GM23338 (cell line): Measurements from ENCODE around the gene TMED10. TPM values are rescaled to one million over a fixed set of nuclear protein-coding genes. Genes with fewer than 3 reads are reported as not detected.
A peak's percentile ranks its signal among the peaks of the same experiment; 100 is the strongest.

ENCODE experiments used
- ATAC-seq: fragments of 200-7000 bp; cut with Tn5 transposase; 3 replicates; pipeline ENCODE4 v1.9.1; 2020
- DNase-seq: peaks from one replicate; pipeline ENCODE4 v3.0.0-alpha.2; 2015; ENCODE audit warnings: low spot score
- H2AFZ ChIP-seq: fragments of 200-600 bp; sonication (generic); 2 replicates; pipeline ENCODE4 v1.8.0; 2016; ENCODE audit warnings: antibody characterized with exemption, mild to moderate bottlenecking, moderate library complexity
- H3F3A ChIP-seq: fragments of 200-600 bp; sonication (generic); replicated peaks from 2 replicates; pipeline ENCODE4 v1.8.0; 2017; ENCODE audit warnings: antibody characterized with exemption, mixed run types, low read depth
- H3K27ac ChIP-seq: fragments of 200-600 bp; sonication (generic); 2 replicates; pipeline ENCODE4 v1.6.1; 2016; ENCODE audit warnings: low read depth
- H3K27me3 ChIP-seq: fragments of 200-600 bp; sonication (generic); 2 replicates; pipeline ENCODE4 v1.8.0; 2016; ENCODE audit warnings: mild to moderate bottlenecking, mixed run types, moderate library complexity; ENCODE audit not compliant: insufficient read depth
- H3K36me3 ChIP-seq: fragments of 200-600 bp; sonication (generic); 2 replicates; pipeline ENCODE4 v1.8.0; 2016; ENCODE audit warnings: mild to moderate bottlenecking; ENCODE audit not compliant: insufficient read depth
- H3K4me1 ChIP-seq: fragments of 200-600 bp; sonication (generic); 2 replicates; pipeline ENCODE4 v1.8.0; 2016; ENCODE audit warnings: mild to moderate bottlenecking, moderate library complexity; ENCODE audit not compliant: insufficient read depth
- H3K4me2 ChIP-seq: fragments of 200-600 bp; sonication (generic); 2 replicates; pipeline ENCODE4 v1.7.1; 2017; ENCODE audit warnings: mixed run types
- H3K4me3 ChIP-seq: fragments of 200-600 bp; sonication (generic); 2 replicates; pipeline ENCODE4 v1.6.1; 2016; ENCODE audit warnings: mixed run types
- H3K79me2 ChIP-seq: fragments of 200-600 bp; sonication (generic); replicated peaks from 2 replicates; pipeline ENCODE4 v1.8.0; 2017; ENCODE audit warnings: mild to moderate bottlenecking; ENCODE audit not compliant: insufficient read depth
- H3K9me2 ChIP-seq: fragments of 200-600 bp; sonication (generic); 2 replicates; pipeline ENCODE4 v1.8.0; 2017; ENCODE audit not compliant: insufficient read depth
- H4K20me1 ChIP-seq: fragments of 200-600 bp; sonication (generic); replicated peaks from 2 replicates; pipeline ENCODE4 v1.8.0; 2017; ENCODE audit warnings: mild to moderate bottlenecking; ENCODE audit not compliant: insufficient read depth
- H3K27ac Mint-ChIP-seq: 2 replicates; pipeline ENCODE4 v1.8.0; 2020; ENCODE audit warnings: inconsistent platforms, mild to moderate bottlenecking, moderate library complexity, mixed read lengths
- H3K27me3 Mint-ChIP-seq: 3 replicates; pipeline ENCODE4 v1.8.0; 2022; ENCODE audit warnings: low read depth, mild to moderate bottlenecking, moderate library complexity, mixed read lengths, inconsistent platforms; ENCODE audit not compliant: insufficient read depth, poor library complexity
- H3K36me3 Mint-ChIP-seq: 3 replicates; pipeline ENCODE4 v1.8.0; 2021; ENCODE audit warnings: low read depth, mild to moderate bottlenecking, inconsistent platforms, moderate library complexity, mixed read lengths
- H3K4me1 Mint-ChIP-seq: 3 replicates; pipeline ENCODE4 v1.8.0; 2020; ENCODE audit warnings: mild to moderate bottlenecking, inconsistent platforms, mixed read lengths
- H3K4me3 Mint-ChIP-seq: 3 replicates; pipeline ENCODE4 v1.8.0; 2021; ENCODE audit warnings: moderate library complexity, mild to moderate bottlenecking, inconsistent platforms, mixed read lengths
- H3K9me3 Mint-ChIP-seq: 3 replicates; pipeline ENCODE4 v1.8.0; 2020; ENCODE audit warnings: moderate library complexity, mild to moderate bottlenecking, inconsistent platforms, mixed read lengths
- CREB1 ChIP-seq: fragments of 250-450 bp; sonication (Bioruptor Pico); IDR thresholded peaks from 2 replicates; pipeline ENCODE4 v1.5.0; 2020; ENCODE audit warnings: low read depth, mild to moderate bottlenecking, moderate library complexity
- EZH2phosphoT487 ChIP-seq: fragments of 200-600 bp; sonication (generic); IDR thresholded peaks from one replicate; pipeline ENCODE4 v1.8.1; 2018; ENCODE audit warnings: antibody characterized with exemption; ENCODE audit not compliant: unreplicated experiment
- JUNB ChIP-seq: IDR thresholded peaks from one replicate; pipeline ENCODE4 v1.6.1; 2016; ENCODE audit warnings: antibody characterized with exemption; ENCODE audit not compliant: unreplicated experiment
- NANOG ChIP-seq: IDR thresholded peaks from 2 replicates; pipeline ENCODE4 v1.6.1; 2016; ENCODE audit warnings: antibody characterized with exemption, borderline replicate concordance
- POLR2AphosphoS5 ChIP-seq: IDR thresholded peaks from 2 replicates; pipeline ENCODE4 v1.6.1; 2016; ENCODE audit warnings: antibody characterized with exemption, low read depth
- STAT1 ChIP-seq: IDR thresholded peaks from one replicate; pipeline ENCODE4 v1.6.1; 2016; ENCODE audit warnings: antibody characterized with exemption; ENCODE audit not compliant: unreplicated experiment
- ZNF114 ChIP-seq: fragments of 250-450 bp; sonication (Bioruptor Pico); IDR thresholded peaks from 2 replicates; pipeline ENCODE4 v1.5.0; 2020; ENCODE audit warnings: mild to moderate bottlenecking, moderate library complexity
- ZNF331 ChIP-seq: fragments of 250-450 bp; sonication (Bioruptor Pico); IDR thresholded peaks from 2 replicates; pipeline ENCODE4 v1.5.0; 2020; ENCODE audit warnings: low read depth, mild to moderate bottlenecking, moderate library complexity
- polyA plus RNA-seq: library from polyadenylated mRNA; unstranded; fragments of >200 nt; fragmentation: Nextera tagmentation; extraction: Ambion mirVana; gene quantifications from 2 replicates; pipeline ENCODE4 v1.2.1, GENCODE V29; 2016
- total RNA-seq: library from RNA; depleted of rRNA; stranded (reverse); fragments of >200 nt; shearing (Covaris generic); gene quantifications from 2 replicates; pipeline ENCODE4 v1.2.3, GENCODE V29; 2014
- TF ChIP-seq, protein P1 (sequence below): IDR thresholded peaks from 2 replicates; pipeline ENCODE4 v1.6.1; 2016; ENCODE audit warnings: antibody characterized with exemption
- TF ChIP-seq, protein P2 (sequence below): IDR thresholded peaks from one replicate; pipeline ENCODE4 v1.6.1; 2018; ENCODE audit warnings: antibody characterized with exemption; ENCODE audit not compliant: unreplicated experiment
- TF ChIP-seq, protein P3 (sequence below), 2 experiments: fragments of 200-600 bp in 1 of 2; sonication (generic) in 1 of 2; conservative IDR thresholded peaks; 2 replicates each; pipeline versions ENCODE4 v1.5.1 to v1.6.1; 2016 to 2017; ENCODE audit warnings: antibody characterized with exemption in 2 of 2, low read depth in 2 of 2, mild to moderate bottlenecking in 2 of 2, moderate library complexity in 1 of 2

Gene TMED10
- total and polyA plus RNA-seq, 2 experiments from 2014 or later, result 180 to 196 TPM

DNA sequence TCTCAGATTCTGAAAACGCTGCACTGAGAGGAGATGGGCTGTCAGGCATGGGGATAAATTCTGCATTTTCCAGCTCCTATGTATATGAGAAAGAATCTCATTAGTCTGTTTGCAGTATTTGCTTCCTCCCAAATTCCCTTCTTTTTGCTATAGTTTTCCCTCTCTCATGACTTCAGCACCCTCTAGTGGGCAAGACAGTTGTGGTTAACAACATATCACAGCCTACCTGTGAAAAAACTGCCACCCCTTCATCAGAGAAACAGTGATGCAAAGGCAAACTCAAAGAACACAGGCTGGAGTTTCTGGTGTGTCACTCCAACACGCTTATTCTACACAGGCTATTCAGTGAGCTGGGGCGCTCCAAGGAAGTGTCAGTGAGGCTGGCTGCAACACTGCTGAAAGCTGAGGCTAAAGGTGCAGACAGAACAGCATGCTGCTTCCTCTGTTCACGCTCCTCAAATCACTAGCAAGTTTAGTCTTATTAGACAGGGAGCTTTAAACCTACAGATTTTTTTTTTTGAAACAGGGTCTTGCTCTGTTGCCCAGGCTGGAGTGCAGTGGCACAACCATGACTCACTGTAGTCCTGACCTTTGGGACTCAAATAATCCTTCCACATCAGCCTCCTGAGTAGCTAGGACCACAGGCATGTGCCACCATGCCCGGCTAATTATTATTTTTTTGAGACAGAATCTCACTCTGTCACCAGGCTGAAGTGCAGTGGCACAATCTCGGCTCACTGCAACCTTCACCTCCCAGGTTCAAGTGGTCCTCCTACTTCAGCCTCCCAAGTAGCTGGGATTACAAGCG is 87.6 kb downstream of the TMED10 start:
- H3K27ac Mint-ChIP-seq, result no peak overlapping the region

DNA sequence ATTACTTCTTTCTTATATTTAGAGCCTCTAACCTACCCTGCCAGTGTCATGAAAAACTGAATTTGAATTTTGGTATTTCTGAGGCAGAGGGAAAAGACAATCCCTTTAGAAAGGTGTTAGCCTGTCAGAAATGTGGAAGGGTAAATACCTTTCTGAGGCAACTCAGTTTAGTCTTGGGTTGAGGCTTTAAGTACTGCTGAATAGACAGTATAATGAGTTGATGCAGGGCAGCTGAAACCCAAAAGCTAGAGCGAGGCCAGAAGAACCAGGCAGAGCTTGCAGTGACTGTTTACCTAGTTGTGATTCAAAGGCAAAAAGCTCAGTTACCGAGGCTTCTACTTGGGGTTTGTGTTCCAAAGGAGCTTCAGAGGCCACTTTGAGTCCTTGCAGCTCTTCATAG is 88.3 kb downstream of the TMED10 start:
- H3K4me2 ChIP-seq, result no peak overlapping the region
- H3K9me2 ChIP-seq, result no peaks in the 10 kb centered on the region
- Mint-ChIP-seq H3K4me1 (peaks cover 6% of the 10 kb centered on the region; the same call in 2 of the 3 replicates), H3K27ac (no peak overlapping the region), H3K4me3 (no peak overlapping the region), H3K36me3 (peaks cover 66% of the 10 kb centered on the region), H3K27me3 (no peaks in the 10 kb centered on the region), H3K9me3 (no peaks in the 10 kb centered on the region; the same call in 2 of the 3 replicates)
- no peaks in the 10 kb centered on the region for H3K27me3 ChIP-seq
- H4K20me1 ChIP-seq, result 0 out of 2 replicates have a peak, but pooled peaks cover 6% of the 10 kb centered on the region
- no peak for DNase-seq
- no peak overlapping the region for H2AFZ ChIP-seq
- ATAC-seq, result no peak
- no peak overlapping the region for H3K27ac ChIP-seq
- H3F3A ChIP-seq, result 0 out of 2 replicates have a peak, but pooled peaks cover 3% of the 10 kb centered on the region
- no peaks in the 10 kb centered on the region; the same call in 1 of the 2 replicates for H3K4me1 ChIP-seq
- H3K79me2 ChIP-seq, result no peaks in the 10 kb centered on the region
- H3K4me3 ChIP-seq, result no peak overlapping the region
- peaks cover 26% of the 10 kb centered on the region for H3K36me3 ChIP-seq
- TF ChIP-seq EZH2phosphoT487 (no peak), CREB1 (no peak), NANOG (no peak), ZNF114 (CRISPR knock-in tag) (no peak), JUNB (no peak), STAT1 (no peak), POLR2AphosphoS5 (no peak), ZNF331 (CRISPR knock-in tag) (no peak)
- TF ChIP-seq, protein P1, sequence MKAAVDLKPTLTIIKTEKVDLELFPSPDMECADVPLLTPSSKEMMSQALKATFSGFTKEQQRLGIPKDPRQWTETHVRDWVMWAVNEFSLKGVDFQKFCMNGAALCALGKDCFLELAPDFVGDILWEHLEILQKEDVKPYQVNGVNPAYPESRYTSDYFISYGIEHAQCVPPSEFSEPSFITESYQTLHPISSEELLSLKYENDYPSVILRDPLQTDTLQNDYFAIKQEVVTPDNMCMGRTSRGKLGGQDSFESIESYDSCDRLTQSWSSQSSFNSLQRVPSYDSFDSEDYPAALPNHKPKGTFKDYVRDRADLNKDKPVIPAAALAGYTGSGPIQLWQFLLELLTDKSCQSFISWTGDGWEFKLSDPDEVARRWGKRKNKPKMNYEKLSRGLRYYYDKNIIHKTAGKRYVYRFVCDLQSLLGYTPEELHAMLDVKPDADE, result no peak
- TF ChIP-seq, protein P2, sequence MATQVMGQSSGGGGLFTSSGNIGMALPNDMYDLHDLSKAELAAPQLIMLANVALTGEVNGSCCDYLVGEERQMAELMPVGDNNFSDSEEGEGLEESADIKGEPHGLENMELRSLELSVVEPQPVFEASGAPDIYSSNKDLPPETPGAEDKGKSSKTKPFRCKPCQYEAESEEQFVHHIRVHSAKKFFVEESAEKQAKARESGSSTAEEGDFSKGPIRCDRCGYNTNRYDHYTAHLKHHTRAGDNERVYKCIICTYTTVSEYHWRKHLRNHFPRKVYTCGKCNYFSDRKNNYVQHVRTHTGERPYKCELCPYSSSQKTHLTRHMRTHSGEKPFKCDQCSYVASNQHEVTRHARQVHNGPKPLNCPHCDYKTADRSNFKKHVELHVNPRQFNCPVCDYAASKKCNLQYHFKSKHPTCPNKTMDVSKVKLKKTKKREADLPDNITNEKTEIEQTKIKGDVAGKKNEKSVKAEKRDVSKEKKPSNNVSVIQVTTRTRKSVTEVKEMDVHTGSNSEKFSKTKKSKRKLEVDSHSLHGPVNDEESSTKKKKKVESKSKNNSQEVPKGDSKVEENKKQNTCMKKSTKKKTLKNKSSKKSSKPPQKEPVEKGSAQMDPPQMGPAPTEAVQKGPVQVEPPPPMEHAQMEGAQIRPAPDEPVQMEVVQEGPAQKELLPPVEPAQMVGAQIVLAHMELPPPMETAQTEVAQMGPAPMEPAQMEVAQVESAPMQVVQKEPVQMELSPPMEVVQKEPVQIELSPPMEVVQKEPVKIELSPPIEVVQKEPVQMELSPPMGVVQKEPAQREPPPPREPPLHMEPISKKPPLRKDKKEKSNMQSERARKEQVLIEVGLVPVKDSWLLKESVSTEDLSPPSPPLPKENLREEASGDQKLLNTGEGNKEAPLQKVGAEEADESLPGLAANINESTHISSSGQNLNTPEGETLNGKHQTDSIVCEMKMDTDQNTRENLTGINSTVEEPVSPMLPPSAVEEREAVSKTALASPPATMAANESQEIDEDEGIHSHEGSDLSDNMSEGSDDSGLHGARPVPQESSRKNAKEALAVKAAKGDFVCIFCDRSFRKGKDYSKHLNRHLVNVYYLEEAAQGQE, result no peak
- TF ChIP-seq, protein P3, sequence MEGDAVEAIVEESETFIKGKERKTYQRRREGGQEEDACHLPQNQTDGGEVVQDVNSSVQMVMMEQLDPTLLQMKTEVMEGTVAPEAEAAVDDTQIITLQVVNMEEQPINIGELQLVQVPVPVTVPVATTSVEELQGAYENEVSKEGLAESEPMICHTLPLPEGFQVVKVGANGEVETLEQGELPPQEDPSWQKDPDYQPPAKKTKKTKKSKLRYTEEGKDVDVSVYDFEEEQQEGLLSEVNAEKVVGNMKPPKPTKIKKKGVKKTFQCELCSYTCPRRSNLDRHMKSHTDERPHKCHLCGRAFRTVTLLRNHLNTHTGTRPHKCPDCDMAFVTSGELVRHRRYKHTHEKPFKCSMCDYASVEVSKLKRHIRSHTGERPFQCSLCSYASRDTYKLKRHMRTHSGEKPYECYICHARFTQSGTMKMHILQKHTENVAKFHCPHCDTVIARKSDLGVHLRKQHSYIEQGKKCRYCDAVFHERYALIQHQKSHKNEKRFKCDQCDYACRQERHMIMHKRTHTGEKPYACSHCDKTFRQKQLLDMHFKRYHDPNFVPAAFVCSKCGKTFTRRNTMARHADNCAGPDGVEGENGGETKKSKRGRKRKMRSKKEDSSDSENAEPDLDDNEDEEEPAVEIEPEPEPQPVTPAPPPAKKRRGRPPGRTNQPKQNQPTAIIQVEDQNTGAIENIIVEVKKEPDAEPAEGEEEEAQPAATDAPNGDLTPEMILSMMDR (conservative IDR thresholded peaks at IDR 0.05; ENCODE audit: low read depth in 2 of 2), result no peak

More for the DNA sequence above, 87.6 kb downstream of the TMED10 start:
- Mint-ChIP-seq H3K9me3 (no peaks in the 10 kb centered on the region; the same call in 2 of the 3 replicates), H3K4me3 (no peak overlapping the region), H3K36me3 (peaks cover 68% of the 10 kb centered on the region), H3K27me3 (no peaks in the 10 kb centered on the region), H3K4me1 (peaks cover 6% of the 10 kb centered on the region; the same call in 2 of the 3 replicates)
- no peaks in the 10 kb centered on the region for H3K9me2 ChIP-seq
- peak; percentile 87 for ATAC-seq
- H4K20me1 ChIP-seq, result 0 out of 2 replicates have a peak, but pooled peaks cover 6% of the 10 kb centered on the region
- H3K36me3 ChIP-seq, result peaks cover 26% of the 10 kb centered on the region
- H3K27ac ChIP-seq, result no peak overlapping the region
- H3K4me3 ChIP-seq, result no peak overlapping the region
- no peaks in the 10 kb centered on the region for H3K79me2 ChIP-seq
- 0 out of 2 replicates have a peak, but pooled peaks cover 3% of the 10 kb centered on the region for H3F3A ChIP-seq
- H3K4me1 ChIP-seq, result no peaks in the 10 kb centered on the region; the same call in 1 of the 2 replicates
- TF ChIP-seq, protein P3 (conservative IDR thresholded peaks at IDR 0.05; ENCODE audit: low read depth in 2 of 2), result peak; percentile 88 to 90
- TF ChIP-seq NANOG, result no peak
- TF ChIP-seq EZH2phosphoT487, result no peak
- no peak for TF ChIP-seq ZNF331 (CRISPR knock-in tag)
- no peak for TF ChIP-seq STAT1
- TF ChIP-seq POLR2AphosphoS5, result no peak
- no peak for TF ChIP-seq CREB1
- no peak overlapping the region for H3K4me2 ChIP-seq
- H2AFZ ChIP-seq, result no peak overlapping the region
- no peaks in the 10 kb centered on the region for H3K27me3 ChIP-seq
- peak; percentile 89 for DNase-seq
